ENCODE measurements around the gene CALML6. TPM values are rescaled to one million over a fixed set of nuclear protein-coding genes. Genes with fewer than 3 reads are reported as not detected.
A peak's percentile ranks its signal among the peaks of the same experiment; 100 is the strongest.
"Not testable (repeated sequence)": the region's sequence is repeated elsewhere in the genome, so short reads cannot be mapped to it uniquely, and the experiment has no call there.

The CALML6 gene
- total RNA-seq, 4 donors from 2014 or later, result 0.13 TPM; not detected in 3

DNA sequence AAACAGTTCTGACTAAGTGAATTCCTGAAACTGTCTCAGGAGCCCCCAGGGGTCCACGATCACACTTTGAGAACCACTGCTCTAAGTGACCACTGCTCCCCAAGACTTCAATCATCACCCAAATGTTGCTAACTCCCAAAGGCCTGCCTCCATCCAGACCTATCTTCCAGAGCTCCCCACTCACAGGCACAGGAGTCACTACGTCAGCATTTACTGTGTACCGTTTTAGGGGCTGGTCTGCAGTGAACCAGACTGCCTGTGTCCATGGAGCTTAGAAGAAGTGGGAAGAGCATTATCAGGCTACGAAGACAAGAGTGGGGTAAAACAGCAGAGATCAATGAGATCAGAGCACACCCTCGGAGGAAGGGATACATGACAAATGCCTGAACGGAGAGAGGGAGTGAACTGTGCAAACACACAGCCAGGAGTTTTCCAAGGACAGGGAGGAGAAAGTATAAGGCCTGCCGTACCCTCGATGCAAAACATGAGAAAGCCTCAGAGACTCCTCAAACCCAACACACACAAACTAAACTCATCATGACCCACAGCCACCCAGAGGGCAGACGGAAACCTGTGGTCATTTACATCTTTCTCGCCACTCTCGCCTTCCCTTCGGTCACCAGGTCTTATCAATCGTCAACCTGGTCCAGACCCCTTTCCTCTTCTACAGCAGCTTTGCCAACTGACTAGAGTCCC is 34.3 kb upstream of the CALML6 start:
- DNase-seq, result no peak
- Histone ChIP-seq H3K4me1 (peaks cover 53 to 55% of the 10 kb centered on the region in 2 donors), H3K9me3 (no peaks in the 10 kb centered on the region), H3K36me3 (no peaks in the 10 kb centered on the region), H3K27me3 (no peaks in the 10 kb centered on the region), H3K27ac (no peak overlapping the region), H3K4me3 (replicated peaks in 1 of 3) (no peak overlapping the region)
- intact Hi-C loops (cut with DNase I), result loop anchor here (10.0 kb wide), 1 partner anchor 46 kb away; no protein-coding TSS in a partner anchor
- no peak for TF ChIP-seq POLR2A (IDR thresholded peaks at IDR 0.05)
- TF ChIP-seq, protein P1, sequence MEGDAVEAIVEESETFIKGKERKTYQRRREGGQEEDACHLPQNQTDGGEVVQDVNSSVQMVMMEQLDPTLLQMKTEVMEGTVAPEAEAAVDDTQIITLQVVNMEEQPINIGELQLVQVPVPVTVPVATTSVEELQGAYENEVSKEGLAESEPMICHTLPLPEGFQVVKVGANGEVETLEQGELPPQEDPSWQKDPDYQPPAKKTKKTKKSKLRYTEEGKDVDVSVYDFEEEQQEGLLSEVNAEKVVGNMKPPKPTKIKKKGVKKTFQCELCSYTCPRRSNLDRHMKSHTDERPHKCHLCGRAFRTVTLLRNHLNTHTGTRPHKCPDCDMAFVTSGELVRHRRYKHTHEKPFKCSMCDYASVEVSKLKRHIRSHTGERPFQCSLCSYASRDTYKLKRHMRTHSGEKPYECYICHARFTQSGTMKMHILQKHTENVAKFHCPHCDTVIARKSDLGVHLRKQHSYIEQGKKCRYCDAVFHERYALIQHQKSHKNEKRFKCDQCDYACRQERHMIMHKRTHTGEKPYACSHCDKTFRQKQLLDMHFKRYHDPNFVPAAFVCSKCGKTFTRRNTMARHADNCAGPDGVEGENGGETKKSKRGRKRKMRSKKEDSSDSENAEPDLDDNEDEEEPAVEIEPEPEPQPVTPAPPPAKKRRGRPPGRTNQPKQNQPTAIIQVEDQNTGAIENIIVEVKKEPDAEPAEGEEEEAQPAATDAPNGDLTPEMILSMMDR (IDR thresholded peaks at IDR 0.05), result no peak
- WGBS, 2 donors, result 60 to 64% methylated on average over 13 of the region's 13 CpGs

DNA sequence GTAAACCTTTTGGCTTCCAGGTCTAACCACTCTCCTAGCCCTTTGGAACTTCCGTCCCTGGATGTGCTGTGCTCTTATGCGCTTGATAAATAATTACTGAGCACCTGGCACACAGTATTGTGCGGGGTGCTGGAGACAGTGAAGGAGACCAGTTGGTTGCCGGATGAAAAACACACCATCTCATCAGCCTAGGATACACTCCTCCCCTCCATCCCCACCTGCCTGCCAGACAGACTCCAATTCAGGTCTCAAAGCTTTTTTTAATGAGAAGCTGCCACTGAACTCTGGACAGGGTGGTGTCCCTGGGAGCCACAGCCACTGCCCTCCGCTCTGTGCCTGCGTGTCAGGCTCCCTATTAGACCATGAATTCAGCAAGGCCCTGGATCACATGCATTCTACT is 33.3 kb upstream of the CALML6 start:
- whole genome bisulfite sequencing, 2 donors, result 86 to 89% methylated on average over 5 to 6 of the region's 6 CpGs
- H3K27me3 ChIP-seq, result no peaks in the 10 kb centered on the region
- H3K4me1 ChIP-seq, result peaks cover 52 to 55% of the 10 kb centered on the region in 2 donors

DNA sequence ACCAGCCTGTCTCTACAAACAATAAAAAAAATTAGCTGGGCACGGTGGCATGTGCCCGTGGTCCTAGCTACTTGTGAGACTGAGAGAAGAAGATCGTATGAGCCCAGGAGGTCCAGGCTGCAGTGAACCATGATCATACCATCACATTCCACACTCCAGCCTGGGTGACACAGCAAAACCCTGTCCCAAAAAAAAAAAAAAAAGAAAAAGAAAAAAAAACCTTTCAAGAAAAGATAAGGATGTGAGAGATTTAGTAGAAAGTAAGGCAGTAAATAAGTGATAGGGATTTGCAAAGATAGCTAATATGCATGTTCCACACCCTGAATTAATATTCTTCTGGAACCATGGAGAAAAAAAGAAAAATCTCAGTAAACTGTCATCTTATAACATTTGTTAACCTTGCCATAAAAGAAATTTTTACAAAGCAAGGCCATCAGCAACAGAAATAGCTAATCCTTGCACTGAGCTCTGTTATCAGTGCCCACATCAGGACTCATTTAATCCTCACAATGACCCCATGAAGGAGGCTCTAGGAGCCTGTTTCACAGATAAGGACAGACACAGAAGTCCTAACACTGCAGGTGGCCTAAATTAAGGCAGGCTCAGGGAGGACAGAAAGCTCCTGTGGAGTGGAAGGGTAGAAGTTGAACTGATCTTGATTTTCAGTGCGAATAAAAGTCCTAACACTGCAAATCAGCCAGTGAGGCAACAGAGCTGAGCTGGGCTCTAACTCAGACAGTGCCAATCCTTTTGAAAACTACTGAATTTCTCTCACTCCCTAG is 31.8 kb upstream of the CALML6 start:
- H3K4me3 ChIP-seq (replicated peaks in 1 of 3), result no peak overlapping the region
- peak; percentile 50 to 62 for DNase-seq
- H3K36me3 ChIP-seq, result no peaks in the 10 kb centered on the region
- TF ChIP-seq, protein P1 (IDR thresholded peaks at IDR 0.05), result no peak
- TF ChIP-seq POLR2A (IDR thresholded peaks at IDR 0.05), result no peak
- no peaks in the 10 kb centered on the region for H3K27me3 ChIP-seq
- peak overlapping the region; percentile 43 to 59 (median 58) for H3K27ac ChIP-seq
- peaks cover 50 to 64% of the 10 kb centered on the region in 2 donors for H3K4me1 ChIP-seq
- intact Hi-C loops (cut with DNase I), result loop anchor here (10.0 kb wide), 1 partner anchor 48 kb away; no protein-coding TSS in a partner anchor
- 25% methylated on average over 4 of the region's 4 CpGs for WGBS, 2 donors
- no peaks in the 10 kb centered on the region for H3K9me3 ChIP-seq

More for the DNA sequence above, 33.3 kb upstream of the CALML6 start:
- intact Hi-C loops (cut with DNase I), result loop anchor here (10.0 kb wide), 1 partner anchor 47 kb away; no protein-coding TSS in a partner anchor
- Histone ChIP-seq H3K27ac (no peak overlapping the region), H3K4me3 (replicated peaks in 1 of 3) (no peak overlapping the region), H3K36me3 (no peaks in the 10 kb centered on the region), H3K9me3 (no peaks in the 10 kb centered on the region)
- DNase-seq, result no peak
- TF ChIP-seq, protein P1 (IDR thresholded peaks at IDR 0.05), result no peak
- TF ChIP-seq POLR2A (IDR thresholded peaks at IDR 0.05), result no peak

DNA sequence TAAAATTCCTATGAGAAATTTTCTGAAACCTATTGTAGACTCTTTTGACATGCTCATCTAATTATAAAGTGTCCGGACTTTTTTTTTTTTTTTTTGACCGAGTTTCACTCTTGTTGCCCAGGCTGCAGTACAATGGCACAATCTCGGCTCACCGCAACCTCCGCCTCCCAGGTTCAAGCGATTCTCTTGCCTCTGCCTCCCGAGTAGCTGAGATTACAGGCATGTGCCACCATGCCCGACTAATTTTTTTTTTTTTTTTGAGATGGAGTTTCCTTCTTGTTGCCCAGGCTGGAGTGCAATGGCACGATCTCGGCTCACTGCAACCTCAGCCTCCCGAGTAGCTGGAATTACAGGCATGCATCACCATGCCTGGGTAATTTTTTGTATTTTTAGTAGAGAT is 31.2 kb upstream of the CALML6 start:
- Histone ChIP-seq H3K27ac (peak overlapping the region in 2 of 3 donors; percentile 43 to 59), H3K4me1 (peaks cover 55 to 70% of the 10 kb centered on the region in 2 donors)
- H3K36me3 ChIP-seq; H3K4me3 ChIP-seq (replicated peaks in 1 of 3); H3K27me3 ChIP-seq; DNase-seq; H3K9me3 ChIP-seq: not testable (repeated sequence)
- intact Hi-C loops (cut with DNase I), result loop anchor here (10.0 kb wide), 1 partner anchor 49 kb away; no protein-coding TSS in a partner anchor
- 73 to 76% methylated on average over 11 of the region's 11 CpGs for WGBS, 2 donors

DNA sequence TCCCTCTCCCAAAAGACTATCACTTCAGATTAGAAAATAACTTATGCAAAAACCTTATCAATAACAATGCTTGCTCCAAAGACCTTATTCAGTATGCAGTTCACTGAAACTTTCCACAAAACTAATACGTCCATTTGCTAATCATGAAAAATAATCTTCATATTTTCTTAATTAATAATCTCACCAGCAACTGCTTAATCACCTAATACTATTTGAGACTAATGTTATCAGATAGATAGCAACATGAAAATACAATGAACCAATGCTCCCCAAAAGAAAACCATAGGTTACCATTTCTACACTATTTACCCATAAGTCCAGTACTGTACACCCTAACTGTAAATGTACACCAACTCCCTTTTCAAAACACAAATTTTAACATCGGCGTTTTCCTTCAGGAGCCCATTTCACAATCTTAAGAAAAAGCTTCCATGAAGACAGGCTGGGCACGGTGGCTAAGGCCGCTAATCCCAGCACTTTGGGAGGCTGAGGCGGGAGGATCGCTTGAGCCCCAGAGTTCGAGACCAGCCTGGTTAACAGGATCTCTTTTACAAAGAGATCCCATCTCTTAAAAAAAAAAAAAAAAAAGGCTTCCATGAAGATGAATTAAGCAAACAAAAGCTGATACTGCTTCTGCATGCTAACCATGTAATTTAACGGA is 25.8 kb upstream of the CALML6 start:
- no peak for DNase-seq
- H3K4me3 ChIP-seq (replicated peaks in 1 of 3), result peak overlapping the region; percentile 75 to 86 (median 79)
- peak overlapping the region in 1 of 3 donors; percentile 82 for H3K27ac ChIP-seq
- peaks cover 41 to 54% of the 10 kb centered on the region in 2 donors for H3K4me1 ChIP-seq
- no peaks in the 10 kb centered on the region for H3K36me3 ChIP-seq
- H3K9me3 ChIP-seq, result no peaks in the 10 kb centered on the region
- intact Hi-C loops (cut with DNase I), result loop anchor here (10.0 kb wide), 1 partner anchor 54 kb away; no protein-coding TSS in a partner anchor
- 24 to 25% methylated on average over 9 of the region's 9 CpGs for WGBS, 2 donors
- no peaks in the 10 kb centered on the region for H3K27me3 ChIP-seq
- TF ChIP-seq, protein P1 (IDR thresholded peaks at IDR 0.05), result no peak
- TF ChIP-seq POLR2A (IDR thresholded peaks at IDR 0.05), result no peak

Measured in thyroid gland (tissue), 4 donors.